GM10248 (cell line): ENCODE data around the gene NPIPA5.
"Not testable (repeated sequence)": the region's sequence is repeated elsewhere in the genome, so short reads cannot be mapped to it uniquely, and the experiment has no call there.

Experiments
- CTCF ChIA-PET: fragments of 300-600 bp; sonication (Branson Sonifier 250); formaldehyde crosslinking; extraction: SDS; loops from one replicate; lab custom pipeline; 2021; ENCODE audit warnings: antibody characterized with exemption; lab: Yijun Ruan, JAX
- POLR2A ChIA-PET: fragments of 350-650 bp; sonication (Branson Sonifier 250); formaldehyde crosslinking; extraction: SDS; loops from one replicate; lab custom pipeline; 2020; ENCODE audit warnings: antibody characterized with exemption; lab: Yijun Ruan, JAX
- DNase-seq: peaks from one replicate; pipeline ENCODE4 v3.0.0; 2012; ENCODE audit errors: extremely low spot score
- TF ChIP-seq, protein P1 (sequence below): IDR thresholded peaks from 2 replicates; pipeline ENCODE4 v1.5.1; 2012; ENCODE audit warnings: mild to moderate bottlenecking, low read depth; ENCODE audit errors: extremely low read depth, missing control alignments, control extremely low read depth

The NPIPA5 gene

DNA sequence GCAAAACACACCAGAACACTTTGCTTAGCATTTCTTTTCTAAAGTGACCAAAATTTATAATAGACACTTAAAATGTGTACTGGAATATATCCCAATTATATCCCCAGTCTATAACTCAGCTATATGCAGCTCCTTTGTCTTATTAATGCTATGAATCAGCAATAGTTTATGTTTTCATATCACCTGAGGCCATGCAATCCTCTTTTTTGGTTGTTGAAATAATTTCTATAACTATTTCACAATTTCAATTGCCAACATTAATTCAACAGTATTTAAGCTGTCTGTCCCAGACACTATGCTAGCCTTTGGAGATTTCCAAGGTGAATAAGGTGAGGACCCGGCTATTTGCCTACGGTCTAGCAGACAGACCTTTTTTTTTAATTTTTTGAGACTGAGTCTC, 39.1 kb upstream of the NPIPA5 start:
- CTCF ChIA-PET = interaction anchor here (0.6 to 0.8 kb wide), 2 partner anchors 10 to 234 kb away, joined by 3 to 4 read pairs; no protein-coding TSS in a partner anchor
- POLR2A ChIA-PET = no interaction called here
- no peak for DNase-seq
- TF ChIP-seq, protein P1, sequence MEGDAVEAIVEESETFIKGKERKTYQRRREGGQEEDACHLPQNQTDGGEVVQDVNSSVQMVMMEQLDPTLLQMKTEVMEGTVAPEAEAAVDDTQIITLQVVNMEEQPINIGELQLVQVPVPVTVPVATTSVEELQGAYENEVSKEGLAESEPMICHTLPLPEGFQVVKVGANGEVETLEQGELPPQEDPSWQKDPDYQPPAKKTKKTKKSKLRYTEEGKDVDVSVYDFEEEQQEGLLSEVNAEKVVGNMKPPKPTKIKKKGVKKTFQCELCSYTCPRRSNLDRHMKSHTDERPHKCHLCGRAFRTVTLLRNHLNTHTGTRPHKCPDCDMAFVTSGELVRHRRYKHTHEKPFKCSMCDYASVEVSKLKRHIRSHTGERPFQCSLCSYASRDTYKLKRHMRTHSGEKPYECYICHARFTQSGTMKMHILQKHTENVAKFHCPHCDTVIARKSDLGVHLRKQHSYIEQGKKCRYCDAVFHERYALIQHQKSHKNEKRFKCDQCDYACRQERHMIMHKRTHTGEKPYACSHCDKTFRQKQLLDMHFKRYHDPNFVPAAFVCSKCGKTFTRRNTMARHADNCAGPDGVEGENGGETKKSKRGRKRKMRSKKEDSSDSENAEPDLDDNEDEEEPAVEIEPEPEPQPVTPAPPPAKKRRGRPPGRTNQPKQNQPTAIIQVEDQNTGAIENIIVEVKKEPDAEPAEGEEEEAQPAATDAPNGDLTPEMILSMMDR = no peak

DNA sequence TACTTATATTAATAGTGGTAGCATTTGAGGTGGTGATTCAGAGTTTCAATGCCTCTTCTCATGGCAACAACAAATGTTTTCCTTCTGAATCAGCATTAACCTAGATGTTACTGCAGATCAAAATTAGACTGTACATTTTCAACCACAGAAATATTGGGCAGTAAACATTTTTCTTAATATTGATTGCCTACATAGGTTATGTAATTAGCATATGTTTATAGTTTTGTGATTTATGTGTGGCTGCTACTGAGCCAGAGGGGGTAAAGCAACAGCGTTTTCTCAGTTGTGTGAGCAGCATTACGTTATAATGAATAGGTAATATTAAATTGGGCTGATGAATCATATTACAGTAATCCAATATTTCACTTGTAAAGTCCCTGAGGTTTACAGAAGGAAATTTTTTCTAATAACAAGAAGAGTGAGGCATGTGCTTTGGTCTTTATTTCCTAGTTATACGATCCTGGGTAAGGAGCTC, 37.5 kb upstream of the NPIPA5 start:
- ChIA-PET CTCF (no interaction called here), POLR2A (no interaction called here)
- DNase-seq = no peak
- TF ChIP-seq, protein P1 = no peak

DNA sequence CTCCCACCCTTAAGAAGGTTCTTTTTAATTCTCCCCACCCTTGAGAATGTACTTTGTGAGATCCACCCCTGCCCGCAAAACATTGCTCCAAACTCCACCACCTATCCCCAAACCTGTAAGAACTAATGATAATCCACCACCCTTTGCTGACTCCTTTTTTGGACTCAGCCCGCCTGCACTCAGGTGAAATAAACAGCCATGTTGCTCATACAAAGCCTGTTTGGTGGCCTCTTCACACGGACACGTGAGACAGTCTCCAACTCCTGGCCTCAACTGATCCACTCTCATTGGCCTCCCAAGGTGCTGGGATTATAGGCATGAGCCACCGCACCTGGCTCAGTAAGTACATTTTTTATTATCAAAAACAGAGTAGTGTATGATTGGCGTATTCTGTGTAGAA, 31.4 kb upstream of the NPIPA5 start:
- CTCF ChIA-PET = not testable (repeated sequence)

DNA sequence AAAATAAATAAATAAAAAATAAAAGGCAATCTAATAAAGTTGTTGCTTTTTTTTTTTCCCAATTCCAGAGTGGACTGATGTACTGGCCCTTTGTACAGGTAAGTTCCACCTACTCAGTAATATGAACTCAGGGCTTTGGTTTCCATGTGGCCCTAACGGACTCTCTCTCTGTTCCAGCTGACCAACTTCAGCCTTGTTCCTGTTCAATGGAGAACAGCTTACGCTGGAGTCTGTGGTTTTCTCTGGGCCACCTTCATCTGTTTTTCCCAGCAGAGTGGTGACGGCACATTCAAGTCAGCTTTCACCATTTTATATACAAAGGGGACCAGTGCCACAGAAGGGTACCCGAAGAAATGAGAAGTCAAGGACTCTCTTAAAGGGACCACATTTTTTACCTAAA, 29.7 kb upstream of the NPIPA5 start:
- CTCF ChIA-PET, POLR2A ChIA-PET, DNase-seq: not testable (repeated sequence)

More for the DNA sequence above, 31.4 kb upstream of the NPIPA5 start:
- DNase-seq, POLR2A ChIA-PET: not testable (repeated sequence)

DNA sequence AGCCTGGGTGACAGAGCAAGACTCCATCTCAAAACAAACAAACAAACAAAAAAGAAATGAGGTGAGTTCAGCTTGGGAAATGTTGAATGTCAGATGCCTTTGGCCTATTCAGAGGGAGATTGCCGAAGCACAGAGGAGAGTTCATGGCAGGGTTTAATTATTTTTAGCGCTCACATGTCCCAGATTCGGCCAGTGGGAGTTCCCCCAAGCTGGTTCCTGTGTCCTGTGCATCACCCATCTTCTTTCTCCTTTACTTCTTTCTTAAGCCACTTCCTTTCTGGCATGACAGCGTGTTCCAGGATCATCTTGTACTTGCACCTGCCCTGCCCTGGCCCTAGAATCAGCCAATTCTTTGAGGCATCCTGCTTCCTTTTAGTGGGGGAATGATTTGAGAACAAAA, 26.7 kb upstream of the NPIPA5 start:
- ChIA-PET POLR2A (no interaction called here), CTCF (no interaction called here)
- DNase-seq = no peak
- TF ChIP-seq, protein P1 = no peak

DNA sequence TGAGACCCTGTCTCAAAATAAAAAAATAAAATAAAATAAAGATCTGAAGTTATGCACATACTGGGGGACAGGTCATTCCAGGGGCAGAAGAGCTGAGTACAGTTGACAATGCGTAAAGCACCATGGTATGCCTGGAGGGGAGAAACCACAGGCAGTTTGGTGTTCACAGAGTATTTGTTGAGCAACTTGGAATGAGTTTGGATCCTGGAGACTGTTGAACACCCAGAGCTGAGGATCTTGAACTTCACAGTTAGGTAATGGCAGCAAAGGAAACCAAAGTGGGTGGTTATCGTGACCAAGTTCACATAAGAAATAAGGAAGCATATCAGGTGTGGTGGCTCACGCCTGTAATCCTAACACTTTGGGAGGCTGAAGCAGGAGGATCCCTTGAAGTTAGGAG, 26.0 kb upstream of the NPIPA5 start:
- CTCF ChIA-PET, POLR2A ChIA-PET, DNase-seq: not testable (repeated sequence)

DNA sequence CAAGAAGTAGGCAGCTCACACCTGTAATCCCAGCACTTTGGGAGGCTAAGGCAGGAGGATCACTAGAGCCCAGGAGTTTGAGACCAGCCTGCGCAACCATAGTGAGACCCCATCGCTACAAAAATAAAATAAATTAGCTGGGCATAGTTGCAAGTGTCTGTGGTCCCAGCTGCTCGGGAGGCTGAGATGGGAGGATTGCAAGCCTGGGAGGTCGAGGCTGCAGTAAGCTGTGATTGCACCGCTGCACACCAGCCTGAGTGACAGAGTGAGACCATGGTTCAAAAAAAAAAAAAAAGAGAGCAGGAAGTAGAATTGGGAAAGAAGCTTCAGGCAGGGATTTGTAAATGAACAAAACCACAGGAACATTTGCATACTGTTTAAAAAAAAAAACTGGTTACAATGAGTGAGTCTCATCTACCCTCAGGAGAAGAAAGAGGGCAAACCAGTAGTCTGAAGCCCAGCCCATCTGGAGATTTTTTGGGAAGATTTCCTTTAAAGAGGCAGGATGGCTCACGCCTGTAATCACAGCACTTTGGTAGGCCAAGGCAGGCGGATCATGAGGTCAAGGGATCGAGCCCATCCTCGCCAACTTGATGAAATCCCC, 25.4 kb upstream of the NPIPA5 start:
- ChIA-PET CTCF (no interaction called here), POLR2A (no interaction called here)
- TF ChIP-seq, protein P1 = no peak
- DNase-seq = no peak

DNA sequence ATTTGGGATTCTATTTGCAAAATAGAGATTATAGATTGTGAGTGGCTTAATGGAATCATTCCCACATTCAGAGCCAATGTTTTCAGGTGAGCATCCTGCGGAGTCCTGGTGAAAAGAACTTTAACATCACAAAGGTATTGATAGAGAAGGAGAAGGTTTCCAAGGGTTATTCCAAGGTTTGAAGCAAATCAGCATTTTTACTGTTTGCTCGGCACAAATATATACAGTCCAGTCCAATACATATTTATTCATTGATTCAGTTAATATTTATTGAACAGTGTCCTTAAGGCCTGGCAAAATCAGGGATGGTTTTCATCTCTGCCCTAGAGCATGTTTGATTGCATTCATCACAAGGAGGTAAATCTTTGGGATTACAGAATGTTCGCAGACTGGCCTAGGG, 23.9 kb upstream of the NPIPA5 start:
- ChIA-PET CTCF (no interaction called here), POLR2A (no interaction called here)
- TF ChIP-seq, protein P1 = no peak
- DNase-seq = no peak

DNA sequence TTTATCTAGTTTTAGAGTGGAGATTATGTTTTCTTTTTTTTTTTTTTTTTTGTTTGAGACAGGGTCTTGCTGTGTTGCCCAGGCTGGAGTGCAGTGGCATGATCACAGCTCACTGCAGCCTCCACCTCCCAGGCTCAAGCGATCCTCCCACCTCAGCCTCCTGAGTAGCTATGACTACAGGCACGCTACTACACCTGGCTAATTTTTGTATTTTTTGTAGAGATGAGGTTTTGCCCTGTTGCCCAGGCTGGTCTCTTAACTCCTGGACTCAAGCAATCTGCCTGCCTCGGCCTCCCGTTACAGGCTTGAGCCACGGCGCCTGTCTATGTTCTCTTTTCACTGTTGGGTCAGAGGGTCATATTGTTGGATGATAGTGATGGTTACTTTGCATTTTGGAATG, 22.2 kb upstream of the NPIPA5 start:
- CTCF ChIA-PET, DNase-seq, POLR2A ChIA-PET: not testable (repeated sequence)
